Upper lobe of right lung (tissue), 1 donor: ENCODE measurements around the gene SLC22A14. TPM values are rescaled to one million over a fixed set of nuclear protein-coding genes. Genes with fewer than 3 reads are reported as not detected.

Source experiments
- ATAC-seq: fragments of 200-7000 bp; cut with Tn5 transposase; one replicate; pipeline ENCODE4 v1.9.1; 2020; ENCODE audit warnings: mild to moderate bottlenecking, moderate library complexity
- DNase-seq: peaks from one replicate; pipeline ENCODE4 v3.0.0-alpha.2; 2020
- H3K27ac ChIP-seq: fragments of 200-600 bp; one replicate; pipeline ENCODE4 v1.8.0; 2022
- H3K27me3 ChIP-seq: fragments of 200-600 bp; one replicate; pipeline ENCODE4 v1.8.0; 2022; ENCODE audit warnings: mild to moderate bottlenecking
- H3K36me3 ChIP-seq: fragments of 200-600 bp; one replicate; pipeline ENCODE4 v1.8.0; 2022
- H3K4me1 ChIP-seq: fragments of 200-600 bp; one replicate; pipeline ENCODE4 v1.8.0; 2022
- H3K4me3 ChIP-seq: fragments of 200-600 bp; one replicate; pipeline ENCODE4 v1.8.0; 2022; ENCODE audit warnings: mild to moderate bottlenecking
- H3K9me3 ChIP-seq: fragments of 200-600 bp; one replicate; pipeline ENCODE4 v1.8.0; 2022
- CTCF ChIP-seq: fragments of 200-600 bp; IDR thresholded peaks from one replicate; pipeline ENCODE4 v1.8.0; 2022; ENCODE audit warnings: antibody characterized with exemption
- intact Hi-C: fragments of 100-400 bp; cut with DNase I; formaldehyde crosslinking; loops from one replicate; pipeline ENCODE4 v1.11.0; 2022
- total RNA-seq: library from RNA; stranded (reverse); fragmentation: NEBNext Ultra II Directional; extraction: Animal tissue kit (Norgen Biotek cat#: 25700); gene quantifications from one replicate; pipeline ENCODE4 v1.2.1, GENCODE V29; 2021
- donor health status: DM: no; HTN: yes; CAD: no; lungs with severe emphysema.

SLC22A14 gene
- total RNA-seq, 1 donor from 2014 or later = 0.20 TPM

- intact Hi-C loops = no loop called here
- no peak for TF ChIP-seq CTCF
- DNase-seq (no peak), ATAC-seq (no peak)
- H3K4me3 ChIP-seq = no peak overlapping the region
- no peaks in the 10 kb centered on the region for H3K36me3 ChIP-seq
- no peaks in the 10 kb centered on the region for H3K9me3 ChIP-seq
- H3K27me3 ChIP-seq = no peaks in the 10 kb centered on the region
- H3K4me1 ChIP-seq = no peaks in the 10 kb centered on the region
- no peak overlapping the region for H3K27ac ChIP-seq
Observed at GRCh38 chr3:38365469-38366062, 83.5 kb downstream of the SLC22A14 start.

GRCh38 chr3:38366082-38366481, 84.0 kb downstream of the SLC22A14 start:
- DNase-seq (peak; percentile 11), ATAC-seq (no peak)
- H3K4me3 ChIP-seq = no peak overlapping the region
- no peak overlapping the region for H3K27ac ChIP-seq
- H3K9me3 ChIP-seq = no peaks in the 10 kb centered on the region
- TF ChIP-seq CTCF = no peak
- no peaks in the 10 kb centered on the region for H3K27me3 ChIP-seq
- H3K36me3 ChIP-seq = no peaks in the 10 kb centered on the region
- intact Hi-C loops = no loop called here
- H3K4me1 ChIP-seq = no peaks in the 10 kb centered on the region

- ATAC-seq (no peak), DNase-seq (no peak)
- no peaks in the 10 kb centered on the region for H3K4me1 ChIP-seq
- no peaks in the 10 kb centered on the region for H3K27me3 ChIP-seq
- no peak for TF ChIP-seq CTCF
- H3K27ac ChIP-seq = no peak overlapping the region
- no peak overlapping the region for H3K4me3 ChIP-seq
- intact Hi-C loops = no loop called here
- H3K9me3 ChIP-seq = no peaks in the 10 kb centered on the region
- H3K36me3 ChIP-seq = no peaks in the 10 kb centered on the region
Observed at GRCh38 chr3:38367779-38368178, 85.7 kb downstream of the SLC22A14 start.

Other genes with a start within 250 kb of the SLC22A14 start
- gene DLEC1, start 243.1 kb upstream of the SLC22A14 start, total RNA-seq = 2.7 TPM
- 81.7 TPM for gene ACAA1, start 145.2 kb upstream of the SLC22A14 start, total RNA-seq
- gene MYD88, start 143.6 kb upstream of the SLC22A14 start, total RNA-seq = 70.2 TPM
- gene OXSR1, start 116.8 kb upstream of the SLC22A14 start, total RNA-seq = 32.7 TPM
- gene SLC22A13, start 16.5 kb upstream of the SLC22A14 start, total RNA-seq = 0.41 TPM
- gene XYLB, start 64.5 kb downstream of the SLC22A14 start, total RNA-seq = 3.1 TPM
- gene ACVR2B, start 171.6 kb downstream of the SLC22A14 start, total RNA-seq = 6.6 TPM
- gene EXOG, start 214.0 kb downstream of the SLC22A14 start, total RNA-seq = 10.7 TPM